ENCODE data around the gene PITX1.

Gene PITX1

GRCh38 chr5:135026645-135027265 lies 7.3 kb downstream of the PITX1 start:
- H3K9me2 ChIP-seq (replicated peaks; ENCODE audit: insufficient read depth, low read length), result no peaks in the 10 kb centered on the region
- no peaks in the 10 kb centered on the region for H3K27me3 ChIP-seq (replicated peaks; ENCODE audit: insufficient read depth, low read length)
- no peak overlapping the region for H3K4me2 ChIP-seq (ENCODE audit: low read depth, low read length)
- TF ChIP-seq EZH2phosphoT487 (IDR thresholded peaks at IDR 0.05; ENCODE audit: low read length) (no peak), CTCF (IDR thresholded peaks at IDR 0.05; ENCODE audit: low read length) (no peak), EZH2 (optimal IDR thresholded peaks at IDR 0.05; ENCODE audit: low read depth, low read length) (no peak)
- H3K4me1 ChIP-seq (ENCODE audit: low read length), result no peaks in the 10 kb centered on the region
- H3K36me3 ChIP-seq (replicated peaks; ENCODE audit: insufficient read depth, low read length), result no peaks in the 10 kb centered on the region
- no peak overlapping the region for H3K27ac ChIP-seq (ENCODE audit: low read length)
- peaks cover 38% of the 10 kb centered on the region for H3K79me2 ChIP-seq (ENCODE audit: low read length)
- H2AFZ ChIP-seq (ENCODE audit: low read length), result no peak overlapping the region
- no peak for DNase-seq
- no peaks in the 10 kb centered on the region for H3F3A ChIP-seq (ENCODE audit: insufficient read depth, low read length)
- H4K20me1 ChIP-seq (ENCODE audit: insufficient read depth, low read length), result no peaks in the 10 kb centered on the region
- no peak overlapping the region for H3K4me3 ChIP-seq (ENCODE audit: low read length)
- H3K9ac ChIP-seq (ENCODE audit: low read length), result no peak overlapping the region
- H3K9me3 ChIP-seq (replicated peaks; ENCODE audit: insufficient read depth, low read length), result no peaks in the 10 kb centered on the region

GRCh38 chr5:135025730-135026644 lies 8.0 kb downstream of the PITX1 start:
- H3K4me1 ChIP-seq (ENCODE audit: low read length), result no peaks in the 10 kb centered on the region
- no peak for TF ChIP-seq EZH2phosphoT487 (IDR thresholded peaks at IDR 0.05; ENCODE audit: low read length)
- no peak for TF ChIP-seq CTCF (IDR thresholded peaks at IDR 0.05; ENCODE audit: low read length)
- no peak for TF ChIP-seq EZH2 (optimal IDR thresholded peaks at IDR 0.05; ENCODE audit: low read depth, low read length)
- H4K20me1 ChIP-seq (ENCODE audit: insufficient read depth, low read length), result no peaks in the 10 kb centered on the region
- no peak overlapping the region for H2AFZ ChIP-seq (ENCODE audit: low read length)
- H3K4me2 ChIP-seq (ENCODE audit: low read depth, low read length), result no peak overlapping the region
- H3K27ac ChIP-seq (ENCODE audit: low read length), result no peak overlapping the region
- H3K4me3 ChIP-seq (ENCODE audit: low read length), result no peak overlapping the region
- no peaks in the 10 kb centered on the region for H3K27me3 ChIP-seq (replicated peaks; ENCODE audit: insufficient read depth, low read length)
- no peaks in the 10 kb centered on the region for H3K9me3 ChIP-seq (replicated peaks; ENCODE audit: insufficient read depth, low read length)
- H3K79me2 ChIP-seq (ENCODE audit: low read length), result peaks cover 30% of the 10 kb centered on the region
- no peaks in the 10 kb centered on the region for H3K36me3 ChIP-seq (replicated peaks; ENCODE audit: insufficient read depth, low read length)
- no peaks in the 10 kb centered on the region for H3F3A ChIP-seq (ENCODE audit: insufficient read depth, low read length)
- DNase-seq, result no peak
- no peaks in the 10 kb centered on the region for H3K9me2 ChIP-seq (replicated peaks; ENCODE audit: insufficient read depth, low read length)
- H3K9ac ChIP-seq (ENCODE audit: low read length), result no peak overlapping the region

- no peak for DNase-seq
- no peaks in the 10 kb centered on the region for H3K27me3 ChIP-seq (replicated peaks; ENCODE audit: insufficient read depth, low read length)
- H3F3A ChIP-seq (ENCODE audit: insufficient read depth, low read length), result no peaks in the 10 kb centered on the region
Measured at GRCh38 chr5:135024956-135025729, 8.9 kb downstream of the PITX1 start.

More at GRCh38 chr5:135024956-135025729, 8.9 kb downstream of the PITX1 start:
- Histone ChIP-seq H3K27ac (ENCODE audit: low read length) (no peak overlapping the region), H4K20me1 (ENCODE audit: insufficient read depth, low read length) (no peaks in the 10 kb centered on the region), H3K9me3 (replicated peaks; ENCODE audit: insufficient read depth, low read length) (no peaks in the 10 kb centered on the region), H2AFZ (ENCODE audit: low read length) (no peak overlapping the region), H3K4me2 (ENCODE audit: low read depth, low read length) (no peak overlapping the region), H3K79me2 (ENCODE audit: low read length) (peaks cover 22% of the 10 kb centered on the region), H3K9me2 (replicated peaks; ENCODE audit: insufficient read depth, low read length) (no peaks in the 10 kb centered on the region), H3K9ac (ENCODE audit: low read length) (no peak overlapping the region), H3K4me1 (ENCODE audit: low read length) (no peaks in the 10 kb centered on the region), H3K36me3 (replicated peaks; ENCODE audit: insufficient read depth, low read length) (no peaks in the 10 kb centered on the region), H3K4me3 (ENCODE audit: low read length) (no peak overlapping the region)
- no peak for TF ChIP-seq CTCF (IDR thresholded peaks at IDR 0.05; ENCODE audit: low read length)
- TF ChIP-seq EZH2phosphoT487 (IDR thresholded peaks at IDR 0.05; ENCODE audit: low read length), result no peak
- TF ChIP-seq EZH2 (optimal IDR thresholded peaks at IDR 0.05; ENCODE audit: low read depth, low read length), result no peak

Measured in MM.1S (cell line).